Loucy (cell line): ENCODE measurements around the gene KRT31.

Source experiments
- H2AFZ ChIP-seq: fragments of 200-600 bp; sonication (generic); 2 replicates; pipeline ENCODE4 v1.6.0; 2016; ENCODE audit warnings: antibody characterized with exemption, mild to moderate bottlenecking, low read length, moderate library complexity
- H3F3A ChIP-seq: fragments of 200-600 bp; 2 replicates; pipeline ENCODE4 v1.6.0; 2016; ENCODE audit warnings: antibody characterized with exemption, low read depth, mild to moderate bottlenecking
- H3K27me3 ChIP-seq: fragments of 200-600 bp; sonication (generic); 2 replicates; pipeline ENCODE4 v1.6.1; 2014; ENCODE audit warnings: low read length, mild to moderate bottlenecking; ENCODE audit not compliant: insufficient read depth, poor library complexity, severe bottlenecking
- H3K36me3 ChIP-seq: fragments of 200-600 bp; sonication (generic); 2 replicates; pipeline ENCODE4 v1.6.1; 2016; ENCODE audit warnings: low read length; ENCODE audit not compliant: insufficient read depth
- H3K4me1 ChIP-seq: fragments of 200-600 bp; sonication (generic); 2 replicates; pipeline ENCODE4 v1.5.1; 2014; ENCODE audit warnings: low read length, mild to moderate bottlenecking; ENCODE audit not compliant: insufficient read depth, poor library complexity, severe bottlenecking
- H3K4me2 ChIP-seq: fragments of 200-600 bp; sonication (generic); 2 replicates; pipeline ENCODE4 v1.6.0; 2014; ENCODE audit warnings: antibody characterized with exemption, low read length, low read depth, mild to moderate bottlenecking; ENCODE audit not compliant: poor library complexity, severe bottlenecking
- H3K4me3 ChIP-seq: fragments of 200-600 bp; sonication (generic); 2 replicates; pipeline ENCODE4 v1.5.1; 2014; ENCODE audit warnings: low read length, mild to moderate bottlenecking, mixed read lengths; ENCODE audit not compliant: poor library complexity, severe bottlenecking
- H3K79me2 ChIP-seq: fragments of 200-600 bp; sonication (generic); 2 replicates; pipeline ENCODE4 v1.6.1; 2014; ENCODE audit warnings: low read length; ENCODE audit not compliant: insufficient read depth
- H3K9ac ChIP-seq: fragments of 200-600 bp; sonication (generic); 2 replicates; pipeline ENCODE4 v1.6.0; 2014; ENCODE audit warnings: mild to moderate bottlenecking, low read depth, low read length, moderate library complexity; ENCODE audit not compliant: poor library complexity, severe bottlenecking
- H3K9me2 ChIP-seq: fragments of 200-600 bp; sonication (generic); replicated peaks from 2 replicates; pipeline ENCODE4 v1.6.1; 2016; ENCODE audit warnings: low read depth, low read length, mixed read lengths
- H3K9me3 ChIP-seq: fragments of 200-600 bp; sonication (generic); 2 replicates; pipeline ENCODE4 v1.6.1; 2014; ENCODE audit warnings: mild to moderate bottlenecking, antibody characterized with exemption, low read length, low read depth; ENCODE audit not compliant: insufficient read depth
- H4K20me1 ChIP-seq: fragments of 200-600 bp; sonication (generic); 2 replicates; pipeline ENCODE4 v1.6.0; 2014; ENCODE audit warnings: antibody characterized with exemption, low read length, mild to moderate bottlenecking; ENCODE audit not compliant: insufficient read depth, poor library complexity, severe bottlenecking
- CTCF ChIP-seq: fragments of 200-600 bp; sonication (generic); conservative IDR thresholded peaks from 2 replicates; pipeline ENCODE4 v1.5.1; 2014; ENCODE audit warnings: mild to moderate bottlenecking, antibody characterized with exemption, low read length
- EZH2phosphoT487 ChIP-seq: fragments of 200-600 bp; IDR thresholded peaks from 2 replicates; pipeline ENCODE4 v1.6.1; 2018; ENCODE audit warnings: antibody characterized with exemption, mild to moderate bottlenecking, moderate library complexity, borderline replicate concordance

Gene KRT31

GRCh38 chr17:41393826-41394225 is 3.6 kb downstream of the KRT31 start:
- Histone ChIP-seq H3K4me2 (no peak overlapping the region), H3K27me3 (no peaks in the 10 kb centered on the region), H3F3A (no peaks in the 10 kb centered on the region), H3K9me3 (no peaks in the 10 kb centered on the region), H2AFZ (no peak overlapping the region), H3K36me3 (no peaks in the 10 kb centered on the region), H3K9me2 (no peaks in the 10 kb centered on the region), H3K9ac (no peak overlapping the region), H3K4me3 (no peak overlapping the region), H3K4me1 (no peaks in the 10 kb centered on the region), H4K20me1 (no peaks in the 10 kb centered on the region), H3K79me2 (no peaks in the 10 kb centered on the region)
- TF ChIP-seq CTCF, result no peak
- TF ChIP-seq EZH2phosphoT487, result no peak

- H3K27me3 ChIP-seq, result no peaks in the 10 kb centered on the region
- no peaks in the 10 kb centered on the region for H4K20me1 ChIP-seq
- H3K9ac ChIP-seq, result no peak overlapping the region
- H3F3A ChIP-seq, result no peaks in the 10 kb centered on the region
- H3K79me2 ChIP-seq, result no peaks in the 10 kb centered on the region
- H3K9me3 ChIP-seq, result no peaks in the 10 kb centered on the region
- H3K36me3 ChIP-seq, result no peaks in the 10 kb centered on the region
- no peaks in the 10 kb centered on the region for H3K9me2 ChIP-seq
- H2AFZ ChIP-seq, result no peak overlapping the region
- H3K4me3 ChIP-seq, result no peak overlapping the region
- no peaks in the 10 kb centered on the region for H3K4me1 ChIP-seq
- H3K4me2 ChIP-seq, result no peak overlapping the region
- TF ChIP-seq CTCF, result no peak
- TF ChIP-seq EZH2phosphoT487, result no peak
Measured at GRCh38 chr17:41393294-41393693, 4.1 kb downstream of the KRT31 start.

DNA sequence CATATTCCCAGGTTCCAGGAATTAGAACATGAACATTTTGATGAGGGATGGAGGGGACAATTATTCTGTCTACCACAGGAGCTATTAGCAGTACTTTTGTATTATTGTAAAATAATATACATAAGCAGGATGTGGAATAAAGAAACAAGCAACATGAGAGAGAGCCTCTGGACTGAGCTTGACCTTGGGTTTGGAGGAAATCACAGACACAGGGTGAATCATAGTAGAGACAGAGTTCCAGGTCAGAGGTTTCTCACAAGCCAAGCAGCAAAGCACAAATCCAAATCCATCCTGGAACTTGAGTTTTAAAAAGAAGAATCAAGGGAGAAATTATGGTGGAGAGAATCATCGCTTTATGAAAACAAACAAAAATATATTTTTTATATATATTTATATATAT is 5.1 kb downstream of the KRT31 start:
- TF ChIP-seq EZH2phosphoT487 (no peak), CTCF (no peak)
- no peaks in the 10 kb centered on the region for H3K27me3 ChIP-seq
- no peaks in the 10 kb centered on the region for H3K79me2 ChIP-seq
- H3K4me2 ChIP-seq, result no peak overlapping the region
- H3F3A ChIP-seq, result no peaks in the 10 kb centered on the region
- H3K36me3 ChIP-seq, result no peaks in the 10 kb centered on the region
- no peaks in the 10 kb centered on the region for H3K4me1 ChIP-seq
- H2AFZ ChIP-seq, result no peak overlapping the region
- no peaks in the 10 kb centered on the region for H4K20me1 ChIP-seq
- no peaks in the 10 kb centered on the region for H3K9me2 ChIP-seq
- no peak overlapping the region for H3K9ac ChIP-seq
- no peak overlapping the region for H3K4me3 ChIP-seq
- H3K9me3 ChIP-seq, result no peaks in the 10 kb centered on the region
